Progenitor cell of endocrine pancreas (in vitro differentiated cells): ENCODE data around the gene MEIS2. TPM values are rescaled to one million over a fixed set of nuclear protein-coding genes. Genes with fewer than 3 reads are reported as not detected.

Experiments
- DNase-seq: peaks from one replicate; pipeline ENCODE4 v3.0.0; 2021; ENCODE audit warnings: low spot score; ENCODE audit not compliant: unreplicated experiment
- H3K27ac Mint-ChIP-seq: 2 replicates; pipeline ENCODE4 v1.8.0; 2021; ENCODE audit warnings: mild to moderate bottlenecking, moderate library complexity, mixed read lengths
- H3K27me3 Mint-ChIP-seq: 2 replicates; pipeline ENCODE4 v1.8.0; 2021; ENCODE audit warnings: mixed read lengths
- H3K36me3 Mint-ChIP-seq: 2 replicates; pipeline ENCODE4 v1.8.0; 2022; ENCODE audit warnings: mixed read lengths; ENCODE audit not compliant: insufficient read depth
- H3K4me1 Mint-ChIP-seq: 2 replicates; pipeline ENCODE4 v1.8.0; 2021; ENCODE audit warnings: low read depth, mixed read lengths
- H3K4me3 Mint-ChIP-seq: 2 replicates; pipeline ENCODE4 v1.8.0; 2021; ENCODE audit warnings: low read depth, mild to moderate bottlenecking, moderate library complexity, mixed read lengths
- H3K9me3 Mint-ChIP-seq: 2 replicates; pipeline ENCODE4 v1.8.0; 2021; ENCODE audit warnings: low read depth, mixed read lengths
- CTCF ChIP-seq: fragments of 200-600 bp; sonication (generic); IDR thresholded peaks from one replicate; pipeline ENCODE4 v1.5.0; 2021; ENCODE audit warnings: antibody characterized with exemption, mild to moderate bottlenecking; ENCODE audit not compliant: unreplicated experiment
- total RNA-seq: library from RNA; stranded (reverse); gene quantifications from 2 replicates; pipeline ENCODE4 v1.2.1, GENCODE V29; 2021

Gene MEIS2
- total RNA-seq, 1 donor from 2014 or later = 133 TPM

DNA sequence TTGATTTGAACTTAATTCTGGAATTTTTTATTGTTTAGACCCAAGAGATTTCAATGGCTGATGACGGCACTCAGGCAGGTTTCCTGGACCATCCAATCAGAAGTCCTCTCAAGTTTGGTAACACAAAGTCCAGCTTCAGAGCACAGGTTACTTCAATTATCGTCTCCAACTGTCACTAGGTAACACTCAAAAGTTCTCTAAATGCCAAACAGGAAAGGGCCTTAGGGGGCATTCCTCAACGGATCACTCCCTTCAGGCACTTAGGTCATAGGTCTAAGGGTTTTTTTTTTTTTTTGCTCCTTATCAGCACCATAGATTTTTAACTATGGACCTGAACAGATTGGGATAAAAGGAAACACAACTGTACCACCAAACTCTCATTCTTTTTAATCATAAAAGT, 85.8 kb downstream of the MEIS2 start:
- Mint-ChIP-seq H3K27ac (peak overlapping the region; percentile 69), H3K36me3 (peaks cover 12% of the 10 kb centered on the region), H3K4me1 (peaks cover 48% of the 10 kb centered on the region)

GRCh38 chr15:37014137-37014536, 86.2 kb downstream of the MEIS2 start:
- no peak overlapping the region for H3K27ac Mint-ChIP-seq
- H3K9me3 Mint-ChIP-seq = peaks cover 5% of the 10 kb centered on the region
- H3K27me3 Mint-ChIP-seq = no peaks in the 10 kb centered on the region
- no peak for TF ChIP-seq CTCF
- H3K36me3 Mint-ChIP-seq = peaks cover 16% of the 10 kb centered on the region
- peaks cover 49% of the 10 kb centered on the region for H3K4me1 Mint-ChIP-seq
- no peak for DNase-seq
- no peak overlapping the region for H3K4me3 Mint-ChIP-seq

More for the DNA sequence above, 85.8 kb downstream of the MEIS2 start:
- no peak for DNase-seq
- Mint-ChIP-seq H3K9me3 (peaks cover 2% of the 10 kb centered on the region), H3K4me3 (no peak overlapping the region), H3K27me3 (no peaks in the 10 kb centered on the region)
- TF ChIP-seq CTCF = no peak

DNA sequence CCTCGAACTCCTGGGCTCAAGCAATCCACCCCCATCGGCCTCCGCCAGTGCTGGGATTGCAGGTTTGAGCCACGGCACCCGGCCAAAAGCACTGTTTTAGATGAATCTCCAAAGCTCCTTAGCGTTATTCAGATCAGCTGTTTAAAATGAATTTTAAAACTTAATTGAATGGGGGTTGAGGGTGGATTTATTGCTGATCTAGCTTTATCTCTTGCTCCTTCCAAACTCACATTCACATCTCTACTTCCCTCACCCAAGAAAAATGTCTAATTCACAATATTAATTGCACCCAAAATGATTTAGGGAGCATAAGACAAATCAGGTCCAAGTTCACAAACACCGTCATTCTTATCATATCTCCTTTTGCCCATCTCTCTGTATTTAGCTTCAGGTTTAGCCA, 89.8 kb downstream of the MEIS2 start:
- no peak for DNase-seq
- no peak for TF ChIP-seq CTCF
- peaks cover 37% of the 10 kb centered on the region for H3K4me1 Mint-ChIP-seq
- H3K27me3 Mint-ChIP-seq = no peaks in the 10 kb centered on the region
- peaks cover 5% of the 10 kb centered on the region for H3K9me3 Mint-ChIP-seq
- no peak overlapping the region for H3K4me3 Mint-ChIP-seq
- peak overlapping the region; percentile 0 for H3K27ac Mint-ChIP-seq
- peaks cover 24% of the 10 kb centered on the region for H3K36me3 Mint-ChIP-seq

DNA sequence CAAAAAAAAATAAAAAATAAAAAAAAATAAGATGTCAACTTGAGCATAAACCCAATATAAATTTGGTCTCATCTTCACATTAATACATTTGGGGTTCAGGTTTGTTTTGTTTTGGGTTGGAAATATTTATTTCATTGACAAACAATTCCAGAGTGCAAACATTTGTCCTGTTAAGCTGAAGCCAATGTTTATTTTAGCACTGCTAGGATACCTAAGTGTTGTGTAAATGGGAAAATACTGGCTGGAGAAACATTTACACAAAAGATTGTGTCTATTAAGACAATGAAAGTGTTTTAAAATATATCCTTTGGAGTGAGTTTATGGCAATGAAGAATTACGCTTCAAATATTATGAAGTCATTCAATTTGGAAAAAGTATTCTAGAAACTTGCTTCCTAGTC, 91.1 kb downstream of the MEIS2 start:
- Mint-ChIP-seq H3K36me3 (peaks cover 36% of the 10 kb centered on the region), H3K4me1 (peaks cover 25% of the 10 kb centered on the region), H3K27me3 (no peaks in the 10 kb centered on the region), H3K4me3 (no peak overlapping the region), H3K9me3 (peaks cover 5% of the 10 kb centered on the region), H3K27ac (peak overlapping the region; percentile 36)
- no peak for DNase-seq
- no peak for TF ChIP-seq CTCF

DNA sequence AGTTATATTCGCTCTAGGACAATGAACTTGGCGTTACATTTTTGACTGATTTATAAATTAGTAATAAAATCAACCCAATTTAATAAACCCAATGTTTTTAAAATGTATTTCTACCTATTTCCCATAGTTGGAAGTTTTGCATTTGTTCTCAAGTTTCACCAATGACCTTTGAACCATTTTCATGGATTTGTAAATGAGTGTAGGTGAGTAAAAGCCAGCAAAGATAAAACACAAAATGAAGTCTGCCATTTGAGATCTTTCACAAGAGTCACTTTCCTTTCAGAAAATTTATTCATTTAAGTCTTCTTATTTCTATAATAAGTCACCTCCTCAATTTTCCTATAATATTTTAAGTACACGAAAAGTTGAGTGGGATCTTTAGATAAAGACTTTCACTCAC, 92.1 kb downstream of the MEIS2 start:
- Mint-ChIP-seq H3K4me3 (no peak overlapping the region), H3K36me3 (peaks cover 45% of the 10 kb centered on the region)

More for the DNA sequence above, 92.1 kb downstream of the MEIS2 start:
- Mint-ChIP-seq H3K9me3 (peaks cover 5% of the 10 kb centered on the region), H3K27ac (peak overlapping the region; percentile 33), H3K4me1 (peaks cover 23% of the 10 kb centered on the region), H3K27me3 (no peaks in the 10 kb centered on the region)
- no peak for TF ChIP-seq CTCF
- DNase-seq = no peak
